ENCODE results near the gene SNTN.

SNTN gene

GRCh38 chr3:63670544-63670943 lies 18.1 kb downstream of the SNTN start:
- TF ChIP-seq CTCF (IDR thresholded peaks at IDR 0.05; ENCODE audit: low read depth, low read length): no peak
- no peak for DNase-seq (ENCODE audit: extremely low read depth, low read depth)

GRCh38 chr3:63673111-63673510 lies 20.6 kb downstream of the SNTN start:
- DNase-seq (ENCODE audit: extremely low read depth, low read depth): no peak
- TF ChIP-seq CTCF (IDR thresholded peaks at IDR 0.05; ENCODE audit: low read depth, low read length): no peak

- no peak for DNase-seq (ENCODE audit: extremely low read depth, low read depth)
- no peak for TF ChIP-seq CTCF (IDR thresholded peaks at IDR 0.05; ENCODE audit: low read depth, low read length)
Observed at GRCh38 chr3:63674586-63674985, 22.1 kb downstream of the SNTN start.

DNA sequence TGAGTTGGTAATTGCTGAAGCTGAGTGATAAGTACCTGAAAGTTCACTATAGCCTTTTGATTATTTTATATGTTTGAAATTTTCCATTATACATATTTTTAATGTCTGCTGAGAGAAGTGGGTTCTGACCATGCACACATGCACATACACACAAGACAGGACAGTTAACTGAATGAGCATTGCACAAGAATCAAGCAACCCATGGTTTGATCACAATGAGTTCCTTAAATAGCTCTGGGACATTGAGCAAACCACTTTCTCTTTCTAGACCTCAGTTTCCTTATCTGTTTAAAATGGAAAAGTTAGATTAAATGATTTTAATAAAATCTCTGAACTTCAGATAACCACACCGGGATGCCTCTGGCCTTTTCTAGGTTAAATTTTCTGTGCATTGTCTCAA lies 26.7 kb downstream of the SNTN start:
- no peak for DNase-seq (ENCODE audit: extremely low read depth, low read depth)
- no peak for TF ChIP-seq CTCF (IDR thresholded peaks at IDR 0.05; ENCODE audit: low read depth, low read length)

GRCh38 chr3:63684081-63684480 lies 31.6 kb downstream of the SNTN start:
- no peak for TF ChIP-seq CTCF (IDR thresholded peaks at IDR 0.05; ENCODE audit: low read depth, low read length)

GRCh38 chr3:63685340-63685739 lies 32.9 kb downstream of the SNTN start:
- no peak for TF ChIP-seq CTCF (IDR thresholded peaks at IDR 0.05; ENCODE audit: low read depth, low read length)
- DNase-seq (ENCODE audit: extremely low read depth, low read depth): no peak

More at GRCh38 chr3:63684081-63684480, 31.6 kb downstream of the SNTN start:
- no peak for DNase-seq (ENCODE audit: extremely low read depth, low read depth)

GRCh38 chr3:63687278-63688225 lies 35.1 kb downstream of the SNTN start:
- no peak for DNase-seq (ENCODE audit: extremely low read depth, low read depth)
- no peak for TF ChIP-seq CTCF (IDR thresholded peaks at IDR 0.05; ENCODE audit: low read depth, low read length)

All from AG09319 (cell line).